Limb (tissue), 2 donors: ENCODE data around the gene BICC1.

Experiments
- DNase-seq, 2 donors: peaks; one replicate each; pipeline ENCODE4 v3.0.0-alpha.2; 2016; ENCODE audit errors: extremely low spot score in 2 of 2

BICC1 gene

DNA sequence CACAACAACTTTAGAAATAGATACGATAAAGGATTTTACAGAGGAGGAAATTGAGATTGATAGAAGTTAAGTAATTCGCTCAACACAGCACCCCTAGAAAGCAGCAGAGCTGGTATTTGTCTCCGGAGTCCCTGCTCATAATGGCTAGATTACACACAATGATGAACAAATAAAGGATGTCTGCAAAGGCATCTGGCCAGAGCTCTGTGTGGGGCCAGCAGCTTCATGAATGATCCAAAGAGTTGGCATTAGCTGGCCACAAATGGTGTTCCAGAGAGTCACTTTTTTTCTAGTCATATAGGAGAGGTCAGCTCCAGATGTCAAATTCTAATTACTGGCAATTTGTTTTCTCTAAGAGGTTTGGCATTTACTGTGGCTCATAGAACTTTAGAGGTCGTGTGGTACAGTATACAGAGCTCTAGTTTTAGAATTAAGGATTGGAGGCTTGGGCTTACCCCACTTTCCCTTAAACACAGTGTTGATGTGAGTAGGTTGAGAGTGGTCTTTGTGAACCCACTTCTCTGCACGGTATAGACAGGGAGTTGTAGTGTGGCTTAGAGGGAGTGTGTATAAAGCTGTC is 186.2 kb downstream of the BICC1 start:
- no peak for DNase-seq

- DNase-seq, result no peak
Measured at GRCh38 chr10:58700591-58700990, 187.9 kb downstream of the BICC1 start.

GRCh38 chr10:58701405-58702135 is 188.9 kb downstream of the BICC1 start:
- DNase-seq, result no peak

DNA sequence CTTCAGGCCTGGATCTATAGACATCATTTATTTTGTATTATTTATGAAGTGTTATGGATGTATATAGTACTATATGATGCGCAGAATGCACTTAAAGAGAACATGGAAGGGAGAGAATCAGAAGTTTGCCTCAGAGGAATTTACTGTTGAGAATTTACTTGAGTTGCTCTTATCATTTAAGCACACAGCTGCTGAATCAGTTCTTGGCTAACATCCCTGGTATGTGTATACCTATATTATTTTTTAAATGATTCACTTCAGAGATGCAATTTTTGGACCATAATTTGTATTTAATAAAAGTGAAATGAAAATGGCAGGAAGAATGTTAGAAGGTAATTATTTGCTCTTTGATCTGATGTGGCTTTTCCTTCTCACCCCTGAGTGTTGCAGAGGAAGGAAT is 191.6 kb downstream of the BICC1 start:
- DNase-seq, result no peak

- peak in 1 of 2 donors; percentile 33 for DNase-seq
Measured at GRCh38 chr10:58704671-58705141, 192.0 kb downstream of the BICC1 start.

GRCh38 chr10:58706836-58707235 is 194.2 kb downstream of the BICC1 start:
- no peak for DNase-seq

DNA sequence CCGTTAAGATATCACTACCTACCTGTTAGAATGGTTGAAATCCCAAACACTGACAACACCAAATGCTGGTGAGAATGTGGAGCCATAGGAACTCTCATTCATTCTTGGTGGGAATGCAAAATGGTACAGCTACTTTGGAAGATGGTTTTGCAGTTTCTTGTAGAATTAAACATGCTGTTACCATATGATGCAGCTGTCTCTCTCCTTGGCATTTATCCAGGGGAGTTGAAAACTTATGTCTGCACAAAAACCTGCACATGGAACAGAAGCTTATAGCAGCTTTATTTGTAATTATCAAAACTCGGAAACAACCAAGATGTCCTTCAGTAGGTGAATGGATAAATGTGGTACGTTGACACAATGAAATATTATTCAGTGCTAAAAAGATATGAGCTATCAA is 199.5 kb downstream of the BICC1 start:
- DNase-seq, result no peak

DNA sequence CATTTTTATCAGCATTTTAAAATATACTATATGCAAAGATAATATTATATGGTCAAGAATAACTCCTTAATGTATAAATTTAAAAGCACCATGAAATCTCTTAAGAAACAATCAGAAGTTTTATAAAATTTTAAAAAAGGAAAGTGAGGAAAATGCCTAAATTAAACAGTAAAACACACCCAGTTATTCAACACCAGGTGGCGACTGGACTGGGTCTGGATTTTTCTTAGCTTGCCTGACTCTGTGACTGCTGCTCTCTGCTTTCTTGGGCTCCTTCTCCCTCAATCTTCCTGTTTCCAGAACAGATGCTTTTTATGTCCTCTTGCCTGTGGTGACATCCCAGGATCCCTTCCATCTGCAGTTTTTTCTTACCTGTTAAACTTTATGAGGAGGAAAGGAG is 200.3 kb downstream of the BICC1 start:
- DNase-seq, result no peak

- no peak for DNase-seq
Measured at GRCh38 chr10:58714409-58714808, 201.7 kb downstream of the BICC1 start.

- DNase-seq, result no peak
Measured at GRCh38 chr10:58715061-58715460, 202.4 kb downstream of the BICC1 start.

GRCh38 chr10:58718596-58718995 is 205.9 kb downstream of the BICC1 start:
- no peak for DNase-seq

DNA sequence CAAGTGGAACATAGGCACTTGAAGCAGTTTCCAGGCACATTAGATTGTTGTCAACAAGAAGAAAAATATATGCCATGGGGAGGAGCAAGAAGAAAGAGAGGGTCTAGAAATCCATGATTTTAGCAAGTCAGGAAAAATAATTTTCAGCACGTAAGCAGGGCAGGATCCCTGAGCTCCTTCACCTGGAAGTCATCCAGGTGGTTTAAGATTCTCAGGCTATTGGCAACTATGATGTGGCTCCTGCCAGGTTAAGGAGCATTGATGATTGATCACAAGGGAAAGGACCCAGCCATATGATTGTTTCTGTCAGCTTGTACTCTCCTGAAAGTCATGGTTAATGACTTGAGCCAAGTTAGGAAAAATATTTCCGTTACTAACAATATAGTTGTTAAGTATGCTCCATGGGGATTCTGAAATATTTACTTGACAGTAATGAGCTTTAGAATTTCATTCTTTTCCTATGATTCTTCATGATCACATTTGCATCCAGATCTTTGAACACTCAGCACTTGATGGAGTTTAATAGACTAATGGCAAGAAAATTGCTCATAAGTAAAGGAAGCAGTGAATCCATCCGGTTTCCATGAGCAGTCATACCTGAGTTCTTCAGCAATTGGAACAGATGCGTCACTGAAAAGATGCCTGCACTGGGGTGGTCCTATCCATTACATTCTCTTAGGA is 209.1 kb downstream of the BICC1 start:
- peak; percentile 43 to 74 for DNase-seq

DNA sequence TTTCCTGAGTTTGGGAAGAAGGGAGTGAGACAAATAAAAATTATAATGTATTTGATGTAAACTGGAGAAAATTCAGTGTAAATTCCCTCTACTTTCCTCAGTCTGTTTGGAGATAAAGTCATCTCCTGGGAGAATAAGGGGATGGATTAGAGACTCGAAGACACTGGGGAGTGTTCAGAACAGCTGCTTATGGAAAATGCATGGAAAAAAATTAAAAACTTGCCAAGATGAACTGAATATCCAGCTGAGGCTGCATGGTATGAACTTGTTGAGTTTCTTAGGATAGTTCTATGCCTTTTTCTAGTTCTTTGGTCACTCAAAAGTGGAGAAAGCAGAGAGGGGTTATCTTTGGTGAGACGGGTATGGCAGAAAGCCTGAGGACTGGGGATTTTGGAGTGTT is 210.5 kb downstream of the BICC1 start:
- DNase-seq, result no peak

GRCh38 chr10:58723966-58724365 is 211.3 kb downstream of the BICC1 start:
- no peak for DNase-seq

- no peak for DNase-seq
Measured at GRCh38 chr10:58724781-58725180, 212.1 kb downstream of the BICC1 start.

GRCh38 chr10:58725901-58726300 is 213.2 kb downstream of the BICC1 start:
- DNase-seq, result no peak

DNA sequence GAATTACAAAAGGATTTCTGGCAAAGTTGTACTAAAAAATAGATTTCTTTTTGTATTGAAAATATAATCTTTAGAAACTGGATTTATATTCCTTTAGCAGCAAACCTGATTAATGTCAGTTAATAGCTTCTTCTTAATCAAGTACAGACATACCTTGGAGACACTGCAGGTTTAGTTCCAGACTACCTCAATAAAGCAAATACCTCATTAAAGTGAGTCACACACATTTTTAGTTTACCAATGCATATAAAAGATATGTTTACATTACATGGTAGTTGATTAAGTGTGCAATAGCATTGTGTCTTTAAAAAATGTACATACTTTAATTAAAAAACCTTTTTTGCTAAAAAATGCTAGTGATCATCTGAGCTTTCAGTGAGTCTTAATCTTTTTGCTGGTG is 215.0 kb downstream of the BICC1 start:
- DNase-seq, result no peak

- no peak for DNase-seq
Measured at GRCh38 chr10:58731276-58731675, 218.6 kb downstream of the BICC1 start.

DNA sequence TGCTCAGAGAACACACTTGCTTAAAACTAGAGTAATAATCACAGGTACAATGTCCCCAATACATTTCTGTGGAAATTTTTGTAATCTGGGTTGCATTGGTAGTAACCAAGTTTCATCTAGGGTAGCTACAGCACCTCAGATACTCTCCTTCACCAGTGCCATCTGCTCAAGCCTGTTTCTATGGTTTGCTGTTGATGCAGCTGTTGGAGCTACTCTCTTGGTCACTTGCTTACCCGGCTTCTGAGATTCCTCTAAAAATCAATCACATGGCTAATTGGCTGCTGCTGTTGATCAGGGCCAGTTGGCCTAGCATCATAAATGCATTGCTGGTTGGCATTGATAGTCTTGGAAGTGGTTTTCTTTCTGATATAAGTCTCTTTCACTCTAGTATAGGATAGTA is 220.8 kb downstream of the BICC1 start:
- no peak for DNase-seq

GRCh38 chr10:58734116-58734515 is 221.4 kb downstream of the BICC1 start:
- DNase-seq, result no peak

DNA sequence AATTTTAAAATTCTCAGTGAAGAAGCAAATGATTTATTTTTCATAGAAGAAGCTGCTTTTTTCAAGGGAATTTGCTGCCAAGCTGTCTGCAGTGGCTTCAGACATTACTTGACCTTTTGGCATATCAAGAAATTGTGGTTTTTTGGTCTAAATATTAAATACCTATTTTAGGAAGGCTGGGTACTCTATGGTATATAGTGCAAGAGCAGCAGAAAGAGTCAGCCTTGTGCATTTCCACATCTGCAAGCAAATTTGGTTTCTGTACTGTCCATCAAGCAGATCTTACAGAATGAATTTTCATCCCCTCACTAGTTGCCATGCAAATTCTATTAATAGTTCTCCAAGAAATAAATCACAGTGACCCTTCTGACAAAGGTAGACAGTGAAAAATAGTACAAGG is 222.0 kb downstream of the BICC1 start:
- DNase-seq, result no peak

DNA sequence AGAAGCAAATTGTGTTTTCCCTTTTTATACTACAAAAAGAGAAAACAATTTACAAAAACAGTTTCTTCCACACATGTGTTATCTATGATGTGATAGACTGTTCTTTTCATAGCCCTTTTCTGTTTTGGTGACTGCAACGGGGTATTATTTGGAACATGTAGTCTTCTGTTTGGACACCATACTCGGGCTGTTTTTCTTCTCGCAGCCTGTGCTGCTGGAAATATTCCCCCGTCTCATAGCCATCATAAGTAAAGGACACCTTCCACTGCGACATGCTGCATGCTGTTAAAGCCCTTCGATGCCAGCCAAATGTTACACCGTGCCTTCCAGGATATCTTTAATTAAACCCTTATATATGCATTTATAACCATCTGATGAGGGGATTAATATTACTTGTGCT is 222.4 kb downstream of the BICC1 start:
- no peak for DNase-seq
